ENCODE results near the gene PSMB7.

Gene PSMB7

DNA sequence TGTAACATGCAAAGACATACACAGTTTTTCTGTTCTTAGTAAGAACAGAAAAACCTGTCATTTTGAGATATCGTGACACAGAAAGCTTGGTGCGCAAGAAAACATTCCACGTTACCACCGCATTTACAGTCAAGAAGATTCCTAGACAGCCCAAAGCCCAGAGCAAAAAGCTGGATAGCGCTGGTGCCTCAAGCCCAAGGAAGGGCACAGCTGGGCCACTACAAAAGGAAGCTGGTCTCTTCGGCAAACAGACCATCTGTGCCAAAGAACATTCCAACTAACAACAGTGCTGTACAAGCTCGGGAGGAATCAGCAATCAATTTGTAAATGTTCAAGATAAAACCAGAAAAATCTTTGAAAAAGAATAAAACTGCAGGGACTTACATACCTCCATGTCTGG lies 31.0 kb downstream of the PSMB7 start:
- no peak for DNase-seq (ENCODE audit: low read depth)

- DNase-seq (ENCODE audit: low read depth), result peak; percentile 68
Measured at GRCh38 chr9:124381170-124381945, 33.9 kb downstream of the PSMB7 start.

GRCh38 chr9:124377551-124378406 lies 37.5 kb downstream of the PSMB7 start:
- DNase-seq (ENCODE audit: low read depth), result no peak

DNA sequence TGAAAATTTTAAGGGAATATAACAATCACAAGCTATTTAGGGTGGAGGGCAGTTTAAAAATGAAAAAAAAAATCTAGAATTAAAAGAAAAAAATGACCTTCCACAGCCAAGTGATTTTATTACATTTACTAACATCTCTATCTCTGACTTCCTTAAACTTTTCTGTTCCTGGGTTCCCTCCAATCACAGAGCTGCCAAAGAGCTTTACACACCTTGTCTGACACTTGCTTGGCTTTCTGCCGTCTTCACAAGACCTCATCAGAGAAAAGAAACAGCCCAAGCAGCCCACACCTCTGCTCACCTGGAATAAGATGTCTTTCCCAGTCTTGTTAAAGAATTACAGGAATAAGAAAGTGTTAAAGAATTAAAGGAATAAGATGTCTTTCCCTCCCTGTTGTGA lies 38.9 kb downstream of the PSMB7 start:
- no peak for DNase-seq (ENCODE audit: low read depth)

DNA sequence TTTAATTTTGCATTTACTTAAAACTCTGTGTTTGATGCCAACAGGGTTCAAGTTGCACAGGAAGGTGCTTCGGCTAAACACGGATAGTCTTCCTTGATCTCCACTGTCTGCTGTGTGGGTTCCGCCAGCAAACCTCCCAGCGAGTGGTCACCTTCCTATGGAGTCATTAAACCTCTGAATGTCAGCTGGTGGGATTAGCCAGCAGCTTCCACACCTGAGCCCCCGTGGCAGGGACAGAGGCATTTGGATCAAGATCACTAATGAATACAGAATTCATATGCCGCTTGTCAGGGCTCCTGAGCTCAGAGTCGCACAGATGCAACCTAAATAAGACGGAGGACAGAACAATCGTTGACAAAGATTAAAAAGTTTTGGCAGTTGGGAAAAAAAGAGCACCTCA lies 39.5 kb downstream of the PSMB7 start:
- DNase-seq (ENCODE audit: low read depth), result no peak

GRCh38 chr9:124373851-124374250 lies 41.4 kb downstream of the PSMB7 start:
- DNase-seq (ENCODE audit: low read depth), result no peak

DNA sequence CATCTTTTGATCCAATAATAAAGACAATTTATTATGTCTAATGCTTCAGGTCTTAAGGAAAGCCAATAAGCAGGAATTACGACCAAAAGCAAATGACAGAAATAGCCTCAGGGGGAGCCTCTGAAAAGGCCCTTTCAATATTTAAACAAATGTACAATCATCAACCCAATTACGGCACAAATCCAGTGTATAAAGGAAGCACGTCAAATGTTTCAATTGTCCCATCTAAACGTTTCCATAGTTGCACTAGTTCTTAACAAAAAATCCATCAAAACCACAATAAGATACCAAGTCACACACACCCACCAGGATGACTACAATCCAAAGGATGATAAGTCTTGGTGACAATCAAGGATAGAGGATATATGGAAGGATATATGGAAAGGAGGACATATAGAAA lies 41.9 kb downstream of the PSMB7 start:
- no peak for DNase-seq (ENCODE audit: low read depth)

- no peak for DNase-seq (ENCODE audit: low read depth)
Measured at GRCh38 chr9:124372038-124372437, 43.2 kb downstream of the PSMB7 start.

- DNase-seq (ENCODE audit: low read depth), result peak; percentile 34
Measured at GRCh38 chr9:124370896-124371582, 44.2 kb downstream of the PSMB7 start.

- no peak for DNase-seq (ENCODE audit: low read depth)
Measured at GRCh38 chr9:124369231-124369797, 45.9 kb downstream of the PSMB7 start.

- no peak for DNase-seq (ENCODE audit: low read depth)
Measured at GRCh38 chr9:124368692-124369091, 46.5 kb downstream of the PSMB7 start.

GRCh38 chr9:124366476-124367220 lies 48.6 kb downstream of the PSMB7 start:
- peak; percentile 47 for DNase-seq (ENCODE audit: low read depth)

DNA sequence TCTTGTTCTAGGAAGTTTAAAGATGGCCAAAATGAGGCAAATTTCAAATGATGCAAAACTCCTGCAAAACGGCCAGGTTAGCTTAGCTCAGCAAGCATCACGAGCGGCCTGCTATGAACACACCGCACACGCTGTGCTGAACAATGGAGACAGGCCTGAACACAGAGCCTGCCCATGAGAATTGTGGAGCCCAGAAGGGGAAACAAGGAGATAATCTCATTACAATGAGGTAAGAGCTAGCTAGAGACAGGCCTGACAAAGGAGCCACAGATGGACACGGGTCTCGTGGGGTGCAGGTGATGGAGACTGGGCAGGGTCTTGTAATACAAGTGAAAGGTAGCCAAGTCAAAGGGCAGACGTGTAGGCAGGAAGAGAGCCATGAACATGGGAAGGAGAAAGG lies 50.2 kb downstream of the PSMB7 start:
- DNase-seq (ENCODE audit: low read depth), result no peak

DNA sequence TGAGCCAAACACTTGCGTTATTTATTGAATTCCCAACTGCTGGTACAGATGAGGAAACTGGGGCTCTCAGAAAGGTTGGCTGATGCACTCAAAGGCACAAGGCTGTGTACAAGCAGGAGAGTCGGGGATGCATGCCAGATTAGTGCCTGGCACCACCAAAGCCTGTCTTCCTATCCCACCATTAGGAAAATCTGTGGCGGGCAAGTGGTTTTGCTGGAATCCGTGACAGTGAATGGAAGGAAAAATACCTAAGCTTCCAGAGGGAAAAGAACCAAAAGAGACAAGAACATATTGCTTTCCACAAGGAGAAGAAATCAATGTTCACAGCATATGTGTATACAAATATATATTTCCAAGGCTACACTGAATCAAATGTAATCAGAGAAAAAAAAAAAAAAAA lies 51.1 kb downstream of the PSMB7 start:
- DNase-seq (ENCODE audit: low read depth), result no peak

GRCh38 chr9:124363326-124364096 lies 51.7 kb downstream of the PSMB7 start:
- no peak for DNase-seq (ENCODE audit: low read depth)

DNA sequence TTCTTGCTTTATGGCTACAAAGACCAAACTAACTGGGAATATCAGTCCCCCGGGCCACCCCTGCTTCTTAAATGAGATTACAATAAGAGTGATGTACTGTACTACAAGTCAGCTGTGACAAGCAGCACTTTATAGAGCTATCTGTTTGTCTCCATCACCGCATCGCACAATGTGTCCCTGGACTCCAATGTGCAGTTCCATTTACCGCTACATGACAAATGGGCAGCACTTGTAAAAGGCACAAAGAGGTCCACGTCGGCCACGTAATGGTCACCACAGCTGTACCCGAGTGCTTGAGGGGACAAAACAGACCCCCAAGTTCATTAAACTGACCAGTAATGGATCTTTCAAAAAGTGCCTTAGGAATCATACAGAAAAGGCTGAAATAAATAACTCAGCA lies 54.1 kb downstream of the PSMB7 start:
- no peak for DNase-seq (ENCODE audit: low read depth)

DNA sequence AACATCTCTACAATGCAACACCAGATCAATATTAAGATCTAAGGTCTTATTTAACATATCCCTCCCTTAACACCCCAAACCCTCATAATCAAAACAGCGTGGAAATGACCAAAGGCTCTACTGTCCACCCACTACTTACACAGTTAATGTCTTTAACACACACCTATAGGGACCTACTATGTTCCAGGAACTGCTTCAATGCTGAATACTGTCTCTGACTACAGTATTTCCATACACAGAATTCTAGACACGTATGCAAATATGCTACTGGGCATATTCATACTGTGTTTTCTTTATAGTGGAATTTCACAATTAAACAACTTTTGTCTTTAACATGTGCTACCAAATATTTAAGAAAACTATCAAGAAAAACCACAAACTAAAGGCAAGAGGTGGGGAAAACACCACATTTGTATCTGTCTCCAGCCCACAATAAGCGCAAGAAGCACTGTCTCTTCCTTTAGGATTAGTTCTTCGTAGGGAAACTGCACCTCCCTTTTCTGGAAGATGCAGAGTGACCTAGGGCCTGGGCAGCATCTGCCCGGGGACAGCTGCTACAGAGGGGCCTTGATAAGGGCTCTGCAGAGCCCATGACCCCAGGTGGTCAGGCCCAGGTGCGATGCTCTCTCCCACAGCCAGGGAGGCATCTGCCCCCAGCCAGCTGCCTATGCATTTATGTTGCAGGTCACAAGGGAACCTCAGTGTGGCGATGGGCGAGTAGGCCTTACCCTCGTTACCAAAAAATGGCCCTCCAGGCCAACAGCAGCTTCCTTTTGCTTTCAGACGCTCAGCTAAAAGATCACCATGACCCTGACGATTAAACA lies 55.2 kb downstream of the PSMB7 start:
- DNase-seq (ENCODE audit: low read depth), result no peak

DNA sequence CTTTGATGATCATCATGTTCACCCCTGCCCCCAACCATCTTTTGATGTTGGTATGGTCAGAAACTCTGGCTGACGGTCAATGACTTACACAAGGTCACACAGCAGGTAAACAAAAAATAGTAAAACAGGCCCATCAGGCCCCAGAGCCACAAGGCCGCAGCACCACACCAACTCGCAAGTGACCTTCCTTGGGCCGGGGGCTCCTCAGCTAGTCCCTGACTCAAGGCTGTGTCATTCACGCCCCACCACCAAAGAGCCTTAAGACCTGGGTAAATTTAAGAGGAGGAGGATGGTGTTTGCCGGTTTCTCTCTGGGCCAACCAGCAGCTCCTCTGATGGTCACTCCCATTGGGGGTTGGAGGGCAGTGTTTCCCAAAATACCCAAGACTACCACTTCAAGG lies 55.8 kb downstream of the PSMB7 start:
- DNase-seq (ENCODE audit: low read depth), result no peak

GRCh38 chr9:124358631-124359030 lies 56.6 kb downstream of the PSMB7 start:
- no peak for DNase-seq (ENCODE audit: low read depth)

Measured in EH (cell line).